Measurements from ENCODE around the gene IQCK. TPM values are rescaled to one million over a fixed set of nuclear protein-coding genes. Genes with fewer than 3 reads are reported as not detected.
A peak's percentile ranks its signal among the peaks of the same experiment; 100 is the strongest.

The IQCK gene
- polyA plus RNA-seq, 3 donors = 0.52 to 1.2 (median 0.58) TPM

DNA sequence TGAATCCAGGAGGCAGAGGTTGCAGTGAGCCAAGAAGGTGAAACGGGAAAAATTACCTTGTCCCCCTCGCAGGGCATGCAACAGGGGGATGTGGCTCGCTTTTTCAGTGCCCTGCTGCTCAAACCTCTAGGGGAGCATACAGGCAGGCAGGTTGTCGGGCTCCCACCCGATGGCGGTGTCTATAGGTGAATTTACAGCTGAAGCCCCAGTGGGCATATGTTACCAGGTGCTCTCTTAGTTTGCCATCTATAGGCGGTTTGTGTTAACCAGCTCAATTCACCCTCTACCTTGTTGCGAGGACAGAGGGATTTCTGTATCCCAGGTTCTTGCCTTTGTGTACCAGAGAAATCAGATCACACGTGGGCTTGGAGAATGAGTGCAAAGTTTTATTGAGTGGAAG is 48.9 kb downstream of the IQCK start:
- no peak overlapping the region for H3K27ac Mint-ChIP-seq
- Histone ChIP-seq H3K27me3 (ENCODE audit: control insufficient read depth in 2 of 2, insufficient read depth in 2 of 2, low read length in 2 of 2) (no peaks in the 10 kb centered on the region), H4K20me1 (ENCODE audit: insufficient read depth, low read length) (no peaks in the 10 kb centered on the region), H3K4me2 (replicated peaks; ENCODE audit: extremely low read depth, low read length, poor library complexity, severe bottlenecking) (no peak overlapping the region), H2AFZ (ENCODE audit: insufficient read depth, low read depth, low read length, poor library complexity, severe bottlenecking) (no peak overlapping the region), H3K4me3 (replicated peaks in 1 of 3; ENCODE audit: low read depth in 2 of 3, low read length in 3 of 3) (no peak overlapping the region), H3K79me2 (ENCODE audit: insufficient read depth, low read length) (no peaks in the 10 kb centered on the region), H3K36me3 (replicated peaks in 1 of 2; ENCODE audit: control insufficient read depth in 1 of 2, insufficient read depth in 2 of 2, low read length in 2 of 2) (no peaks in the 10 kb centered on the region), H3K27ac (ENCODE audit: low read depth in 1 of 2, low read length in 2 of 2) (no peak overlapping the region), H3K4me1 (ENCODE audit: control insufficient read depth in 1 of 2, insufficient read depth in 2 of 2, low read length in 2 of 2) (peaks cover 7 to 9% of the 10 kb centered on the region in 2 donors), H3K9ac (ENCODE audit: insufficient read depth, low read length, poor library complexity, severe bottlenecking) (no peak overlapping the region), H3K9me3 (replicated peaks in 1 of 2; ENCODE audit: control insufficient read depth in 1 of 2, insufficient read depth in 1 of 2, low read length in 2 of 2) (no peaks in the 10 kb centered on the region)
- no peaks in the 10 kb centered on the region for H3K36me3 Mint-ChIP-seq
- peaks cover 4 to 14% (median 8%) of the 10 kb centered on the region in 7 donors for H3K9me3 Mint-ChIP-seq
- DNase-seq = no peak
- H3K4me3 Mint-ChIP-seq = no peak overlapping the region
- H3K27me3 Mint-ChIP-seq (ENCODE audit: low read depth in 3 of 3) = no peaks in the 10 kb centered on the region
- intact Hi-C loops (cut with micrococcal nuclease) = no loop called here
- TF ChIP-seq CTCF (IDR thresholded peaks at IDR 0.05) = no peak
- WGBS (ENCODE audit: insufficient coverage) = 93% methylated on average over 6 of the region's 9 CpGs
- H3K4me1 Mint-ChIP-seq = peaks cover 14% of the 10 kb centered on the region

- Histone ChIP-seq H4K20me1 (ENCODE audit: insufficient read depth, low read length) (no peaks in the 10 kb centered on the region), H3K9me3 (replicated peaks in 1 of 2; ENCODE audit: control insufficient read depth in 1 of 2, insufficient read depth in 1 of 2, low read length in 2 of 2) (no peaks in the 10 kb centered on the region), H3K4me1 (ENCODE audit: control insufficient read depth in 1 of 2, insufficient read depth in 2 of 2, low read length in 2 of 2) (peaks cover 7 to 9% of the 10 kb centered on the region in 2 donors), H3K27me3 (ENCODE audit: control insufficient read depth in 2 of 2, insufficient read depth in 2 of 2, low read length in 2 of 2) (no peaks in the 10 kb centered on the region), H3K27ac (ENCODE audit: low read depth in 1 of 2, low read length in 2 of 2) (no peak overlapping the region), H3K36me3 (replicated peaks in 1 of 2; ENCODE audit: control insufficient read depth in 1 of 2, insufficient read depth in 2 of 2, low read length in 2 of 2) (no peaks in the 10 kb centered on the region), H3K4me2 (replicated peaks; ENCODE audit: extremely low read depth, low read length, poor library complexity, severe bottlenecking) (no peak overlapping the region), H3K79me2 (ENCODE audit: insufficient read depth, low read length) (no peaks in the 10 kb centered on the region), H2AFZ (ENCODE audit: insufficient read depth, low read depth, low read length, poor library complexity, severe bottlenecking) (no peak overlapping the region), H3K4me3 (replicated peaks in 1 of 3; ENCODE audit: low read depth in 2 of 3, low read length in 3 of 3) (no peak overlapping the region), H3K9ac (ENCODE audit: insufficient read depth, low read length, poor library complexity, severe bottlenecking) (no peak overlapping the region)
- no peak overlapping the region for H3K4me3 Mint-ChIP-seq
- intact Hi-C loops (cut with micrococcal nuclease) = no loop called here
- no peaks in the 10 kb centered on the region for H3K27me3 Mint-ChIP-seq (ENCODE audit: low read depth in 3 of 3)
- 88% methylated on average over 6 of the region's 13 CpGs for WGBS (ENCODE audit: insufficient coverage)
- peaks cover 14% of the 10 kb centered on the region for H3K4me1 Mint-ChIP-seq
- TF ChIP-seq CTCF (IDR thresholded peaks at IDR 0.05) = no peak
- no peaks in the 10 kb centered on the region for H3K36me3 Mint-ChIP-seq
- peak overlapping the region in 1 of 7 donors; percentile 36 for H3K27ac Mint-ChIP-seq
- no peak for DNase-seq
- peaks cover 4 to 14% (median 8%) of the 10 kb centered on the region in 7 donors for H3K9me3 Mint-ChIP-seq
These were observed 49.4 kb downstream of the IQCK start for GRCh38 chr16:19767497-19767896.
